Astrocyte of the spinal cord (primary cell): Measurements from ENCODE around the gene ADIPOR2.

Source experiments
- DNase-seq: peaks from one replicate; pipeline ENCODE4 v3.0.0; 2011; ENCODE audit warnings: low read depth, low spot score
- H3K4me3 ChIP-seq: 2 replicates; pipeline ENCODE4 v1.5.1; 2011; ENCODE audit warnings: low read depth, mild to moderate bottlenecking, low read length, moderate library complexity
- in situ Hi-C: cut with HindIII; loops from 2 replicates; pipeline ENCODE4 v1.10.0; 2017; ENCODE audit warnings: low sequenced_read_pairs
- TF ChIP-seq, protein P1 (sequence below): IDR thresholded peaks from 2 replicates; pipeline ENCODE4 v1.5.1; 2012; ENCODE audit warnings: low read depth, mild to moderate bottlenecking, low read length, inconsistent platforms

Gene ADIPOR2

DNA sequence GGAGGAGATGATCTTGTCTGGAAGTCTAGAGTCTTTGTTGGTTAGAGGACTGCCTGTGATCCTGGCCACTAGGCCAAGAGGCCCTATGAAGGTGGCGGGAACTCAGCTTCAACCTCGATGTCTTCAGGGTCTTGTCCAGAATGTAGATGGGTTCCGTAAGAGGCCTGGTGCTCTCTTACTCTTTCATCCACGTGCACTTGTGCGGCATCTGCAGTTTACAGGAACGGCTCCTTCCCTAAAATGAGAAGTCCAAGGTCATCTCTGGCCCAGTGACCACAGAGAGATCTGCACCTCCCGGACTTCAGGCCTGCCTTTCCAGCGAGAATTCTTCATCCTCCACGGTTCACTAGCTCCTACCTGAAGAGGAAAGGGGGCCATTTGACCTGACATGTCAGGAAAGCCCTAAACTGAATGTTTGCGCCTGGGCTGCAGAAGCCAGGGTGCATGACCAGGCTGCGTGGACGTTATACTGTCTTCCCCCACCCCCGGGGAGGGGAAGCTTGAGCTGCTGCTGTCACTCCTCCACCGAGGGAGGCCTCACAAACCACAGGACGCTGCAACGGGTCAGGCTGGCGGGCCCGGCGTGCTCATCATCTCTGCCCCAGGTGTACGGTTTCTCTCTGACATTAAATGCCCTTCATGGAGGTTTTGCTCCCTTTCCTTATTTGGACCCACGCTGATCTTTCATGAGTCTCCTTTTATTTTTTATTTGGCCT lies 44.1 kb upstream of the ADIPOR2 start:
- no peak overlapping the region for H3K4me3 ChIP-seq
- TF ChIP-seq, protein P1, sequence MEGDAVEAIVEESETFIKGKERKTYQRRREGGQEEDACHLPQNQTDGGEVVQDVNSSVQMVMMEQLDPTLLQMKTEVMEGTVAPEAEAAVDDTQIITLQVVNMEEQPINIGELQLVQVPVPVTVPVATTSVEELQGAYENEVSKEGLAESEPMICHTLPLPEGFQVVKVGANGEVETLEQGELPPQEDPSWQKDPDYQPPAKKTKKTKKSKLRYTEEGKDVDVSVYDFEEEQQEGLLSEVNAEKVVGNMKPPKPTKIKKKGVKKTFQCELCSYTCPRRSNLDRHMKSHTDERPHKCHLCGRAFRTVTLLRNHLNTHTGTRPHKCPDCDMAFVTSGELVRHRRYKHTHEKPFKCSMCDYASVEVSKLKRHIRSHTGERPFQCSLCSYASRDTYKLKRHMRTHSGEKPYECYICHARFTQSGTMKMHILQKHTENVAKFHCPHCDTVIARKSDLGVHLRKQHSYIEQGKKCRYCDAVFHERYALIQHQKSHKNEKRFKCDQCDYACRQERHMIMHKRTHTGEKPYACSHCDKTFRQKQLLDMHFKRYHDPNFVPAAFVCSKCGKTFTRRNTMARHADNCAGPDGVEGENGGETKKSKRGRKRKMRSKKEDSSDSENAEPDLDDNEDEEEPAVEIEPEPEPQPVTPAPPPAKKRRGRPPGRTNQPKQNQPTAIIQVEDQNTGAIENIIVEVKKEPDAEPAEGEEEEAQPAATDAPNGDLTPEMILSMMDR = no peak
- in situ Hi-C loops = no loop called here
- DNase-seq = no peak

DNA sequence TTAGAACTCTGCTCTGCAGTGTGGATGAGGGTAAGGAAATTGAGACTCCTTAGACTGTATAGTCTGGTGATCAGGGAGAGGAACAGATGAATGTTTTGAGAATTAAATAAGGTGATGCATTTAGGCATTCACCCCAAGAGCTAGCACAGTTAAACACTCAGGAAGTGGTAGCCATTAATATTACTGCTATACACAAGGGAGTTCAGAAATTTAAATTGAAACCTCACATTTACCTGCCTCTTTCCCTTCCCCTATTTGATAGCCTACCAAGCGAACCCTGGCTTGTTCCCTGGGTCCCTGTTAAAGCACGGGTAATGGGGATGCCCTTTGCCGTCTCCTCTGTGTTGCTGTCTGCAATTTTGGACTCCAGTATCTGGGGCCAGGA lies 43.6 kb upstream of the ADIPOR2 start:
- TF ChIP-seq, protein P1 = no peak
- H3K4me3 ChIP-seq = no peak overlapping the region
- DNase-seq = no peak
- in situ Hi-C loops = no loop called here

DNA sequence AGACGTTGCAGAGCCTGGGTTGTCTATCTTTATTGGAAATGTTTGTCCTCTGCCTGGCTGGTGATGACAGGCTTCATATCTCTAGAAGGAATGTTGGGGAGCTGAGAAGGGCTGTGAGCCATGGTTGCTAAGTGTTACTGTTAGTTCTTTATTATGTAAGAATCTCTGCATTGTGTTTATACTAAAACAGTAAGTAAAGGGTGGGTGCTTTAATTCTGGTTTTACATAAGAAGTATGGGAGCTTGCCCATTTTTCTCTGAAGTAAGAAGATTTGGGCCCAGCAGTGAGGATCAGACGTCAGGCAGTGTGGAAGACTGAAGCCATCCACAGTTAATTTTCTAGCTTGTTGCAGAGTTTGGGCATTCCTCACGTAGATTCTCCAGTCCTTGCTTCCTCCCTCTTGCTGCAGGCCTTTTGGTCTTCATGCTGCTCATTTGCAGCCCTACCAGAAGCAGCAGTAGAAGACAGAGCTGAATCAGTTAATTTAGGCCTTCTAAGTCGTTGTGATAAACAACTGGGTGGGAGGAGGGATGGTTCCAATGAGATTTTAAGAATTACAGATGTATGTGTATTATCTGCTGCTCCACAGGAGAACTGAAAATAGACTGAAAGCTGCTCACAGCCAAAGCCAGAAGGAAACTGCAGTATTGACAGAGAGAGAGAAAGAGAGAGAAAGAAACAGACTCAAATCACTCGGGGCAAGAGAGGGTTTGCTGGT lies 40.5 kb upstream of the ADIPOR2 start:
- DNase-seq = no peak
- no peak overlapping the region for H3K4me3 ChIP-seq
- in situ Hi-C loops = no loop called here
- TF ChIP-seq, protein P1 = no peak

GRCh38 chr12:1650978-1651361 lies 39.9 kb upstream of the ADIPOR2 start:
- TF ChIP-seq, protein P1 = no peak
- no peak for DNase-seq
- in situ Hi-C loops = no loop called here
- no peak overlapping the region for H3K4me3 ChIP-seq

- no peak for DNase-seq
- in situ Hi-C loops = no loop called here
- no peak overlapping the region for H3K4me3 ChIP-seq
- TF ChIP-seq, protein P1 = no peak
Observed at GRCh38 chr12:1651946-1652345, 38.9 kb upstream of the ADIPOR2 start.

DNA sequence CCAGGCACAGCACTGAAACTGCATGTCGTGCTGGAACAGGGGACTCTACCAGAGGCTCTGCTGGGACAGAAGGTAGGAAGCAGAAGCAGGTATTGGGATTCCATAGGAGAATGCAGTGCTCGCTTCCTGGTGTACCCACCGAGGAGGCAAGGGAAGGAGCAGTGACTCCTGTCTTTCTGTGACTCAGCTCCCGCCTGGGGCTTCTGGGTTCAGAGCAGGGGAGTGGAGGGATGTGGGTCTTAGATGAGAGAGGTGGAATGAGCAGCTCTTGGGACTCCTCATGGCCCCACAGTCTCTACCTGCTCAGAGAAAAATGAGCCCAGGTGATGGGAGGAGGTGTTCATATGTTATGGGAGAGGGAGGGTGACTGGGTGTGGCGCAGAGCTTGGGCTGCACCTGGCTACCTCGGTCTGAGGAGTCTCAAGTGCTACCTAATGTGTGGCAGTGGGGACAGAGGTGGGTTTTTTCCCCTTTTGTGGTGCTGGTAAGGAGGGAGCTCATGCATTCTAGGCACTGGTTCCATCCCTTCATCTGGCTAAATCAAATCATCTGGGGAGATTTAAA lies 35.6 kb upstream of the ADIPOR2 start:
- no peak overlapping the region for H3K4me3 ChIP-seq
- DNase-seq = no peak
- TF ChIP-seq, protein P1 = no peak
- in situ Hi-C loops = no loop called here
